ENCODE measurements around the gene HSP90AA1. TPM values are rescaled to one million over a fixed set of nuclear protein-coding genes. Genes with fewer than 3 reads are reported as not detected.
"Not testable (repeated sequence)": the region's sequence is repeated elsewhere in the genome, so short reads cannot be mapped to it uniquely, and the experiment has no call there.

The HSP90AA1 gene
- total RNA-seq (100 to 1,000 TPM; 162 to 395 (median 240) TPM), polyA plus RNA-seq (100 to 1,000 TPM in 2 of 3 donors, 10 to 100 TPM in 1; 98.3 to 178 (median 139) TPM)
- long read RNA-seq, donor 1, transcript HSP90AA1-205 (2 exons, 429 nt), result minor isoform, 9 of 335 reads
- long read RNA-seq, donor 1, transcript HSP90AA1-201 (11 exons, 3,379 nt), result major isoform, 42 of 335 reads
- long read RNA-seq, donor 1, partial matches to known transcripts, result 282 of 335 reads
- long read RNA-seq, donor 1, other reads (novel, unspliced or antisense), result 0 of 335 reads
- long read RNA-seq, donor 2, transcript HSP90AA1-205 (2 exons, 429 nt), result minor isoform, 12 of 368 reads
- long read RNA-seq, donor 2, transcript HSP90AA1-201 (11 exons, 3,379 nt), result major isoform, 17 of 368 reads
- long read RNA-seq, donor 2, partial matches to known transcripts, result 337 of 368 reads
- long read RNA-seq, donor 2, other reads (novel, unspliced or antisense), result 0 of 368 reads

DNA sequence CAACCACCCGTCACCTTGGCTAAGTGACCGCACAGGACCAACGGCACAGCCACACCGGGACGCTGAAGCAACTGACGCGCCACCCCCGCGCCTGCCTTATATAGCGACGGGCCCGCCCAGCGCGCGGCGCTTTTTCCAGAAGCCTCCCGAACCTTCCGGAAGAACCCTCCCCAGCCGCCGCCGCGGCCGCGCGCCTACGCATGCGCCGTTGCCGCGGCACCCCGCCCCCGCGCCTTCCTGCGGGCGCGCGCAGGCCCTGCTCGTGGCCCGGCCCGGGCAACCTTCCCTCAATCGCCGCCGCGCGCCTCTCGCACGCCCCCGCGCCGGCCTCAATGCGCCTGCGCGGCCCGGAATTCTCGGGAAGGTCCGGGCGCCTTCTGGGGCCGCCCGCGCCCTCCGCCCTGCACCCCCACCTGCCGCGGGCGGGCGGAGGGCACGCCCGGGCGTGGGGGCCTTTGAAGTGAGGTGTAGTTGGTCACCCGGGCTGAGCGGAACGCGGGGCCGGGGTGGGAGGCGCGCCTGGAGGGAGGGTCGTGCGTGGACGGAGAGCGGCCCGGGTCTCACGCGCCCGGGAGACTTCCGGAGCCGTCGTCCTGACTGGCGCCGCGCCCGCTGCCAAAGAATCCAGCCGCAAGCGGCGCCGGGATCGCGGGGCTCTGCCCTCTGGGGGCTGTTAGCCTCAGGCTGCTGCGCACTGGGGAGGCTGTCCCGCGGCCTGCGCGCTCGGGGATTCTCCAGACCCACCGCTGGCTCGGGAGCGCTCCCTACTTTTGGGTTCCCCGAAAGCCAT, at the start of gene HSP90AA1:
Gene HSP90AA1 (minus strand): TSS at position 73 of the 790 bp plus-strand sequence. CDS start 666 bp downstream, outside the sequence.
- Histone ChIP-seq H3K27ac (peak within 1 kb of the TSS; percentile 98 to 100 (median 100)), H3K9me3 (no peaks in the 10 kb centered on the region), H3K36me3 (peaks cover 5 to 39% (median 35%) of the 10 kb centered on the region in 6 donors), H3K4me1 (peaks cover 38 to 67% (median 55%) of the 10 kb centered on the region in 6 donors), H3K27me3 (replicated peaks in 1 of 7) (no peaks in the 10 kb centered on the region), H3K4me3 (peak within 1 kb of the TSS; percentile 51 to 92 (median 85))
- 0% methylated on average over 5 to 106 of the region's 106 CpGs for WGBS, 5 donors
- intact Hi-C loops (cut with DNase I; ENCODE audit: low total_unique reads), result loop anchor here (5.0 kb wide), 1 partner anchor 125 kb away; the partner anchor contains the start of gene DYNC1H1
- DNase-seq, result peak; percentile 99
- TF ChIP-seq, protein P1, sequence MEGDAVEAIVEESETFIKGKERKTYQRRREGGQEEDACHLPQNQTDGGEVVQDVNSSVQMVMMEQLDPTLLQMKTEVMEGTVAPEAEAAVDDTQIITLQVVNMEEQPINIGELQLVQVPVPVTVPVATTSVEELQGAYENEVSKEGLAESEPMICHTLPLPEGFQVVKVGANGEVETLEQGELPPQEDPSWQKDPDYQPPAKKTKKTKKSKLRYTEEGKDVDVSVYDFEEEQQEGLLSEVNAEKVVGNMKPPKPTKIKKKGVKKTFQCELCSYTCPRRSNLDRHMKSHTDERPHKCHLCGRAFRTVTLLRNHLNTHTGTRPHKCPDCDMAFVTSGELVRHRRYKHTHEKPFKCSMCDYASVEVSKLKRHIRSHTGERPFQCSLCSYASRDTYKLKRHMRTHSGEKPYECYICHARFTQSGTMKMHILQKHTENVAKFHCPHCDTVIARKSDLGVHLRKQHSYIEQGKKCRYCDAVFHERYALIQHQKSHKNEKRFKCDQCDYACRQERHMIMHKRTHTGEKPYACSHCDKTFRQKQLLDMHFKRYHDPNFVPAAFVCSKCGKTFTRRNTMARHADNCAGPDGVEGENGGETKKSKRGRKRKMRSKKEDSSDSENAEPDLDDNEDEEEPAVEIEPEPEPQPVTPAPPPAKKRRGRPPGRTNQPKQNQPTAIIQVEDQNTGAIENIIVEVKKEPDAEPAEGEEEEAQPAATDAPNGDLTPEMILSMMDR (IDR thresholded peaks at IDR 0.05 in 8 of 11, conservative IDR thresholded peaks at IDR 0.05 in 3 of 11), result peak in 4 of 11 experiments; percentile 6 to 22 (median 14)
- peak; percentile 99 to 100 (median 99) for TF ChIP-seq POLR2AphosphoS5 (IDR thresholded peaks at IDR 0.05)
- peak; percentile 90 to 99 (median 93) for TF ChIP-seq POLR2A (IDR thresholded peaks at IDR 0.05)

DNA sequence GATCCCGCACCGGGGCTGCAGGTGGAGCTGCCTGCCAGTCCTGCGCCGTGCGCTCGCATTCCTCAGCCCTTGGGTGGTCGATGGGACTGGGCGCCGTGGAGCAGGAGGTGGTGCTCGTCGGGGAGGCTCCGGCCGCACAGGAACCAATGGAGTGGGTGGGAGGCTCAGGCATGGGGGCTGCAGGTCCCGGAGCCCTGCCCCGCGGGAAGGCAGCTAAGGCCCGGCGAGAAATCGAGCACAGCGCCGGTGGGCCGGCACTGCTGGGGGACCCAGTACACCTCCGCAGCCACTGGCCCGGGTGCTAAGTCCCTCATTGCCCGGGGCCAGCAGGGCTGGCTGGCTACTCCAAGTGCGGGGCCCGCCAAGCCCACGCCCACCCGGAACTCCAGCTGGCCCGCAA, 48.6 kb upstream of the HSP90AA1 start:
- H3K27me3 ChIP-seq (replicated peaks in 1 of 7); H3K4me3 ChIP-seq; H3K9me3 ChIP-seq; H3K27ac ChIP-seq; intact Hi-C loops (cut with DNase I; ENCODE audit: low total_unique reads); DNase-seq; H3K36me3 ChIP-seq: not testable (repeated sequence)
- H3K4me1 ChIP-seq, result peaks cover 0 to 16% (median 9%) of the 10 kb centered on the region in 6 donors
- 96 to 99% (median 98%) methylated on average over 12 to 30 of the region's 30 CpGs for WGBS, 5 donors

DNA sequence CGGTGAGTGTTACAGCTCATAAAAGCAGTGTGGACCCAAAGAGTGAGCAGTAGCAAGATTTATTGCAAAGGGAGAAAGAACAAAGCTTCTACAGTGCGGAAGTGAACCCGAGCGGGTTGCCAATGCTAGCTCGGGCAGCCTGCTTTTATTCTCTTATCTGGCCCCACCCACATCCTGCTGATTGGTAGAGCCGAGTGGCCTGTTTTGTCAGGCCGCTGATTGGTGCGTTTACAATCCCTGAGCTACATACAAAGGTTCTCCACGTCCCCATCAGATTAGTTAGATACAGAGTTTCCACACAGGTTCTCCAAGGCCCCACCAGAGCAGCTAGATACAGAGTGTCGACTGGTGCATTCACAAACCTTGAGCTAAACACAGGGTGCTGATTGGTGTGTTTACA, 47.9 kb upstream of the HSP90AA1 start:
- H3K36me3 ChIP-seq; H3K4me3 ChIP-seq; H3K27ac ChIP-seq; DNase-seq; H3K9me3 ChIP-seq; intact Hi-C loops (cut with DNase I; ENCODE audit: low total_unique reads); H3K27me3 ChIP-seq (replicated peaks in 1 of 7): not testable (repeated sequence)
- peaks cover 0 to 12% (median 8%) of the 10 kb centered on the region in 6 donors for H3K4me1 ChIP-seq
- WGBS, 5 donors, result 92 to 96% (median 94%) methylated on average over 10 of the region's 10 CpGs

DNA sequence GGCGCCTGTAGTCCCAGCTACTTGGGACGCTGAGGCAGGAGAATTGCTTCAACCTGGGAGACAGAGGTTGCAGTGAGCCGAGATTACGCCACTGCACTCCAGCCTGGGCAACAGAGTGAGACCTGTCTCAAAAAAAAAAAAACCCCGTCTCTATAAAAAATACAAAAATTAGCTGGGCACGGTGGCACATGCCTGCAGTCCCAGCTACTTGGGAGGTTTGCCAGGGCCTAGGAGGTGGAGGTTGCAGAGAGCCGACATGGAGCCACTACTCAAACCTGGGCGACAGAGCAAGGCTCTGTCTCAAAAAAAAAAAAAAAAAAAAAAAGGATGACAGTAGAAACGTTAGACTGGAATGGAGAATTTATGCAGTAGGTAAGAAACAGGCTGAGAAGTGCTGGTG, 47.2 kb upstream of the HSP90AA1 start:
- H3K9me3 ChIP-seq; H3K4me1 ChIP-seq; H3K27me3 ChIP-seq (replicated peaks in 1 of 7); H3K36me3 ChIP-seq; intact Hi-C loops (cut with DNase I; ENCODE audit: low total_unique reads); H3K4me3 ChIP-seq; DNase-seq; H3K27ac ChIP-seq: not testable (repeated sequence)
- WGBS, 5 donors, result 93 to 98% (median 94%) methylated on average over 9 of the region's 9 CpGs

DNA sequence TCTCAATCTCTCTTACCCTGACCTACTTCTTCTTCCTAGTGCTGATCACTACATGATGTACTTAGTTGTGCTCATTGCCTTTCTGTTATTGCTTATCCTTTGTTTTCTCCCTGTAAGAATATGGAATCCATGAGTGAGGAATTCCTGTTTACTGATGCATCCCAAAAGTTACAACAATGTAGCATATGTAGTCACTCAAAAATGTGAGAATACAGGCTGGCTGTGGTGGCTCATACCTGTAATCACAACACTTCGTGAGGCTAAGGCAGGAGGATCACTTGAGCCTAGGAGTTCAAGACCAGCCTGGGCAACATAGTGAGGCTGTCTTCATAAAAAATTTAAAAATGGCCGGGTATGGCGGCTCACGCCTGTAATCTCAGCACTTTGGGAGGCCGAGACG, 44.9 kb upstream of the HSP90AA1 start:
- H3K36me3 ChIP-seq, result peaks cover 0 to 10% (median 0%) of the 10 kb centered on the region in 6 donors
- 77 to 80% (median 78%) methylated on average over 6 of the region's 6 CpGs for WGBS, 5 donors
- DNase-seq, result no peak
- intact Hi-C loops (cut with DNase I; ENCODE audit: low total_unique reads), result no loop called here
- TF ChIP-seq POLR2AphosphoS5 (IDR thresholded peaks at IDR 0.05) (no peak), POLR2A (IDR thresholded peaks at IDR 0.05) (no peak)
- TF ChIP-seq, protein P1 (IDR thresholded peaks at IDR 0.05 in 8 of 11, conservative IDR thresholded peaks at IDR 0.05 in 3 of 11), result no peak
- no peaks in the 10 kb centered on the region for H3K9me3 ChIP-seq
- H3K27me3 ChIP-seq (replicated peaks in 1 of 7), result no peaks in the 10 kb centered on the region
- H3K27ac ChIP-seq, result no peak overlapping the region
- no peaks in the 10 kb centered on the region for H3K4me1 ChIP-seq
- H3K4me3 ChIP-seq, result no peak overlapping the region

All from spleen (tissue), 13 donors.